NT2/D1 (cell line): Measurements from ENCODE around the gene PSMD2.

ENCODE experiments used
- YY1 ChIP-seq: IDR thresholded peaks from 2 replicates; pipeline ENCODE4 v1.6.1; 2011; ENCODE audit not compliant: insufficient read length, insufficient read depth
- ZNF274 ChIP-seq: IDR thresholded peaks from 2 replicates; pipeline ENCODE4 v1.6.1; 2011; ENCODE audit warnings: mild to moderate bottlenecking, low read depth, low read length

DNA sequence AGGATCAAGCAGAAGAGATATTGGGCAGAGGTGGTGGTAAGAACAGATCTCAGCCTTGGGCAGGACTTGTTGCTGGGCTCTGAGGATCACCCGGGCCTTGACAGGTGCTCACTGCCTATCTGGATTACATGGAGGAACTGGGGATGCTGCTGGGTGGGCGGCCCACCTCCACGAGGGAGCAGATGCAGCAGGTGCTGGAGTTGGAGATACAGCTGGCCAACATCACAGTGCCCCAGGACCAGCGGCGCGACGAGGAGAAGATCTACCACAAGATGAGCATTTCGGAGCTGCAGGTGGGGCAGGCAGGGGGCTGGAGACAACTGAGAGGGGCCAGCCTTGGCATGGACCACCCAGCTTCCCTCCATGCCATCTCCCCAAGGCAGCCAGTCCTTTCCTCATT lies 15.4 kb upstream of the PSMD2 start:
- TF ChIP-seq ZNF274 (no peak), YY1 (no peak)
